Right cardiac atrium (tissue), 5 donors: ENCODE measurements around the gene SAMD5. TPM values are rescaled to one million over a fixed set of nuclear protein-coding genes. Genes with fewer than 3 reads are reported as not detected.

Source experiments
- ATAC-seq, 2 donors: fragments of 200-7000 bp; cut with Tn5 transposase; one replicate each; pipeline versions ENCODE4 v1.8.0 to v1.9.1; 2020; ENCODE audit warnings: moderate library complexity in 2 of 2, mild to moderate bottlenecking in 1 of 2
- DNase-seq, 3 donors: peaks; one replicate each; pipeline ENCODE4 v3.0.0-alpha.2; 2020
- H3K27ac ChIP-seq: one replicate; pipeline ENCODE4 v1.5.1; 2013; ENCODE audit warnings: mild to moderate bottlenecking, low read length, control low read depth, moderate library complexity
- H3K27me3 ChIP-seq: one replicate; pipeline ENCODE4 v1.6.1; 2013; ENCODE audit not compliant: control insufficient read depth, insufficient read depth
- H3K4me1 ChIP-seq: one replicate; pipeline ENCODE4 v1.6.1; 2013; ENCODE audit warnings: low read length; ENCODE audit not compliant: control insufficient read depth, insufficient read depth
- H3K4me3 ChIP-seq: one replicate; pipeline ENCODE4 v1.5.1; 2013; ENCODE audit warnings: low read length, control low read depth
- H3K9me3 ChIP-seq: one replicate; pipeline ENCODE4 v1.6.1; 2013; ENCODE audit warnings: low read length; ENCODE audit not compliant: control insufficient read depth
- WGBS: extraction: QIAGEN DNeasy Blood & Tissue Kit; methylation state at CpG from one replicate; pipeline ENCODE4 v1.1.7; 2013; 5-methylcytosine and 5-hydroxymethylcytosine counted together
- intact Hi-C, 4 donors: fragments of 100-400 bp; cut with DNase I; formaldehyde crosslinking; loops; one replicate each; pipeline versions ENCODE4 v1.11.0 to v1.14.0; 2022 to 2023
- polyA plus RNA-seq: library from polyadenylated mRNA; stranded (reverse); fragments of 200-250 nt; gene quantifications from one replicate; pipeline ENCODE4 v1.2.3, GENCODE V29; 2013
- total RNA-seq, 4 donors: library from RNA; stranded (reverse); fragmentation: NEBNext Ultra II Directional; extraction: Animal tissue kit (Norgen Biotek cat#: 25700); gene quantifications; one replicate each; pipeline ENCODE4 v1.2.1, GENCODE V29; 2021
- donor health status: healthy with polysubstance abuse.
- donor health status: DM: no; HTN: yes; CAD: no.
- donor health status: DM: no; HTN: no; CAD: no.
- donor health status: DM: no; HTN: yes; CAD: no; lungs with severe emphysema.
- donor health status: DM: yes; HTN: yes; CAD: no.

Gene SAMD5
- total and polyA plus RNA-seq, 5 donors, result 1.0 to 2.9 (median 1.8) TPM

GRCh38 chr6:147567141-147567805 is 58.8 kb downstream of the SAMD5 start:
- Histone ChIP-seq H3K4me3 (no peak overlapping the region), H3K9me3 (no peaks in the 10 kb centered on the region), H3K27ac (no peak overlapping the region), H3K4me1 (peaks cover 1% of the 10 kb centered on the region), H3K27me3 (no peaks in the 10 kb centered on the region)
- ATAC-seq, result peak in 1 of 2 donors; percentile 41
- 53% methylated on average over 3 of the region's 3 CpGs for WGBS
- intact Hi-C loops, result no loop called here
- DNase-seq, result no peak

- Histone ChIP-seq H3K4me1 (peaks cover 1% of the 10 kb centered on the region), H3K9me3 (no peaks in the 10 kb centered on the region), H3K4me3 (no peak overlapping the region), H3K27ac (no peak overlapping the region), H3K27me3 (no peaks in the 10 kb centered on the region)
- ATAC-seq (no peak), DNase-seq (no peak)
- WGBS, result 93% methylated on average over 7 of the region's 7 CpGs
- intact Hi-C loops, result no loop called here
Measured at GRCh38 chr6:147569788-147570187, 61.3 kb downstream of the SAMD5 start.

GRCh38 chr6:147570681-147571080 is 62.2 kb downstream of the SAMD5 start:
- H3K27me3 ChIP-seq, result no peaks in the 10 kb centered on the region
- H3K4me1 ChIP-seq, result peaks cover 1% of the 10 kb centered on the region
- ATAC-seq, result no peak
- DNase-seq, result no peak
- WGBS, result 66% methylated on average over 2 of the region's 2 CpGs
- H3K4me3 ChIP-seq, result no peak overlapping the region
- no peak overlapping the region for H3K27ac ChIP-seq
- H3K9me3 ChIP-seq, result no peaks in the 10 kb centered on the region
- intact Hi-C loops, result no loop called here

- Histone ChIP-seq H3K27me3 (no peaks in the 10 kb centered on the region), H3K27ac (no peak overlapping the region), H3K4me1 (peaks cover 2% of the 10 kb centered on the region), H3K4me3 (no peak overlapping the region), H3K9me3 (no peaks in the 10 kb centered on the region)
- DNase-seq (no peak), ATAC-seq (no peak)
- intact Hi-C loops, result no loop called here
Measured at GRCh38 chr6:147577488-147577887, 69.0 kb downstream of the SAMD5 start.

GRCh38 chr6:147578159-147578558 is 69.7 kb downstream of the SAMD5 start:
- ATAC-seq (no peak), DNase-seq (no peak)
- Histone ChIP-seq H3K27me3 (no peaks in the 10 kb centered on the region), H3K9me3 (no peaks in the 10 kb centered on the region), H3K27ac (no peak overlapping the region), H3K4me3 (no peak overlapping the region), H3K4me1 (peaks cover 2% of the 10 kb centered on the region)
- intact Hi-C loops, result no loop called here
- 69% methylated on average over 2 of the region's 2 CpGs for WGBS

GRCh38 chr6:147578883-147579282 is 70.4 kb downstream of the SAMD5 start:
- 96% methylated on average over 2 of the region's 2 CpGs for WGBS
- Histone ChIP-seq H3K9me3 (no peaks in the 10 kb centered on the region), H3K4me1 (peaks cover 2% of the 10 kb centered on the region), H3K27me3 (no peaks in the 10 kb centered on the region), H3K4me3 (no peak overlapping the region), H3K27ac (no peak overlapping the region)
- DNase-seq (no peak), ATAC-seq (no peak)
- intact Hi-C loops, result no loop called here

- ATAC-seq (no peak), DNase-seq (no peak)
- H3K27ac ChIP-seq, result no peak overlapping the region
- H3K27me3 ChIP-seq, result no peaks in the 10 kb centered on the region
- H3K9me3 ChIP-seq, result no peaks in the 10 kb centered on the region
- peaks cover 2% of the 10 kb centered on the region for H3K4me1 ChIP-seq
- intact Hi-C loops, result no loop called here
- H3K4me3 ChIP-seq, result no peak overlapping the region
- WGBS, result 79% methylated on average over 3 of the region's 3 CpGs
Measured at GRCh38 chr6:147579667-147580066, 71.2 kb downstream of the SAMD5 start.

- no peak for ATAC-seq
Measured at GRCh38 chr6:147582991-147583390, 74.5 kb downstream of the SAMD5 start.

GRCh38 chr6:147585256-147585655 is 76.8 kb downstream of the SAMD5 start:
- Histone ChIP-seq H3K27ac (peak overlapping the region; percentile 27), H3K4me3 (no peak overlapping the region), H3K4me1 (peaks cover 2% of the 10 kb centered on the region), H3K27me3 (no peaks in the 10 kb centered on the region), H3K9me3 (no peaks in the 10 kb centered on the region)
- WGBS, result 68% methylated on average over 3 of the region's 3 CpGs
- ATAC-seq (peak in 1 of 2 donors; percentile 62), DNase-seq (no peak)
- intact Hi-C loops, result no loop called here

More at GRCh38 chr6:147582991-147583390, 74.5 kb downstream of the SAMD5 start:
- Histone ChIP-seq H3K4me3 (no peak overlapping the region), H3K27ac (no peak overlapping the region), H3K27me3 (no peaks in the 10 kb centered on the region), H3K9me3 (no peaks in the 10 kb centered on the region), H3K4me1 (peaks cover 4% of the 10 kb centered on the region)
- DNase-seq, result no peak
- 61% methylated on average over 1 of the region's 1 CpG for WGBS
- intact Hi-C loops, result no loop called here

- DNase-seq (peak in 2 of 3 donors; percentile 19 to 64), ATAC-seq (peak; percentile 73)
- H3K9me3 ChIP-seq, result no peaks in the 10 kb centered on the region
- intact Hi-C loops, result no loop called here
- H3K27ac ChIP-seq, result peak overlapping the region; percentile 57
- H3K4me3 ChIP-seq, result no peak overlapping the region
- WGBS, result 27% methylated on average over 4 of the region's 4 CpGs
- H3K4me1 ChIP-seq, result peaks cover 2% of the 10 kb centered on the region
- no peaks in the 10 kb centered on the region for H3K27me3 ChIP-seq
Measured at GRCh38 chr6:147586044-147586443, 77.6 kb downstream of the SAMD5 start.

- Histone ChIP-seq H3K27ac (no peak overlapping the region), H3K4me1 (peaks cover 2% of the 10 kb centered on the region), H3K9me3 (no peaks in the 10 kb centered on the region), H3K27me3 (no peaks in the 10 kb centered on the region), H3K4me3 (no peak overlapping the region)
- DNase-seq, result no peak
- intact Hi-C loops, result no loop called here
- no peak for ATAC-seq
- 85% methylated on average over 3 of the region's 3 CpGs for WGBS
Measured at GRCh38 chr6:147587907-147588306, 79.4 kb downstream of the SAMD5 start.

- DNase-seq (no peak), ATAC-seq (no peak)
- Histone ChIP-seq H3K27ac (no peak overlapping the region), H3K27me3 (no peaks in the 10 kb centered on the region), H3K4me1 (peaks cover 2% of the 10 kb centered on the region), H3K4me3 (no peak overlapping the region), H3K9me3 (no peaks in the 10 kb centered on the region)
- WGBS, result 87% methylated on average over 6 of the region's 6 CpGs
- intact Hi-C loops, result no loop called here
Measured at GRCh38 chr6:147588469-147588868, 80.0 kb downstream of the SAMD5 start.
